Measurements from ENCODE around the gene WDR64.

The WDR64 gene

DNA sequence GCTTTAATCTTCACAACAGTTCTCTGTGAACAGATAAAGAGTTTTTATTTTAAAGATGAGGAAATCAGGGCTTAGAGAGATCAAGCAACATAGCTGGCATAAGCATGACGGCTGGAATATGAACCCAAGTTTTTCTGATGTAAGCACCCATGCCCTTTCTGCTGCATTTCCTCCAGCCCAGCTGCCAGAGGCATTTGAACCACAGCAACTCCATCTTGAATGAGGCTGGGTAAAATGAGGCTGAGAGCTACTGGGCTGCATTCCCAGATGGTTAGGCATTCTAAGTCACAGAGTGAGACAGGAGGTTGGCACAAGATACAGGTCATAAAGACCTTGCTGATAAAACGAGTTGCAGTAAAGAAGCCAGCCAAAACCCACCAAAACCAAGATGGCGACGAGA lies 90.0 kb downstream of the WDR64 start:
- TF ChIP-seq, protein P1, sequence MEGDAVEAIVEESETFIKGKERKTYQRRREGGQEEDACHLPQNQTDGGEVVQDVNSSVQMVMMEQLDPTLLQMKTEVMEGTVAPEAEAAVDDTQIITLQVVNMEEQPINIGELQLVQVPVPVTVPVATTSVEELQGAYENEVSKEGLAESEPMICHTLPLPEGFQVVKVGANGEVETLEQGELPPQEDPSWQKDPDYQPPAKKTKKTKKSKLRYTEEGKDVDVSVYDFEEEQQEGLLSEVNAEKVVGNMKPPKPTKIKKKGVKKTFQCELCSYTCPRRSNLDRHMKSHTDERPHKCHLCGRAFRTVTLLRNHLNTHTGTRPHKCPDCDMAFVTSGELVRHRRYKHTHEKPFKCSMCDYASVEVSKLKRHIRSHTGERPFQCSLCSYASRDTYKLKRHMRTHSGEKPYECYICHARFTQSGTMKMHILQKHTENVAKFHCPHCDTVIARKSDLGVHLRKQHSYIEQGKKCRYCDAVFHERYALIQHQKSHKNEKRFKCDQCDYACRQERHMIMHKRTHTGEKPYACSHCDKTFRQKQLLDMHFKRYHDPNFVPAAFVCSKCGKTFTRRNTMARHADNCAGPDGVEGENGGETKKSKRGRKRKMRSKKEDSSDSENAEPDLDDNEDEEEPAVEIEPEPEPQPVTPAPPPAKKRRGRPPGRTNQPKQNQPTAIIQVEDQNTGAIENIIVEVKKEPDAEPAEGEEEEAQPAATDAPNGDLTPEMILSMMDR (IDR thresholded peaks at IDR 0.05; ENCODE audit: low read depth, low read length, missing control alignments) = no peak
- no peaks in the 10 kb centered on the region for H3K27me3 ChIP-seq (replicated peaks)
- DNase-seq = no peak
- no peak overlapping the region for H3K4me3 ChIP-seq (ENCODE audit: low read depth, low read length)
- H3K36me3 ChIP-seq (replicated peaks) = no peaks in the 10 kb centered on the region
- in situ Hi-C loops (cut with HindIII; ENCODE audit: low pct_ligation_motif_present, low sequenced_read_pairs) = no loop called here
- H3K27ac ChIP-seq = no peak overlapping the region

DNA sequence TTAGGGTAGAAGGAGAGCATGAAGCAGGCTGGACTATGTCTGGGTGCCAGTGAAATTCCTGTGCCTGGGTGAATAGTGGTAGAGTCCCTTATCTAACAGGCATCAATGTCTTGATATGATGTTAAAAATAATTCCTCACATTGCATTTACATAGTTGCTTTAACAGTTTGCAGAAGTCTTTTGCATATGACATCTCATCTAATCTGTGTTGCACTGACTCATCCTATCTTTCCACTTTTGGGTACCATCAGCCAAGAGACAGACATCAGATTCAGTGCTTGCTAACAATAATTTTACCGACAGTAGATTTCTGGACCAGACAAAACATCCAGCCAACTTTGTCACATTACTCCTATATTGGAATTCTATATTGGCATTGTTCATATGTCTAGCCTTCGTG lies 92.5 kb downstream of the WDR64 start:
- no peak overlapping the region for H3K4me3 ChIP-seq (ENCODE audit: low read depth, low read length)
- in situ Hi-C loops (cut with HindIII; ENCODE audit: low pct_ligation_motif_present, low sequenced_read_pairs) = no loop called here

DNA sequence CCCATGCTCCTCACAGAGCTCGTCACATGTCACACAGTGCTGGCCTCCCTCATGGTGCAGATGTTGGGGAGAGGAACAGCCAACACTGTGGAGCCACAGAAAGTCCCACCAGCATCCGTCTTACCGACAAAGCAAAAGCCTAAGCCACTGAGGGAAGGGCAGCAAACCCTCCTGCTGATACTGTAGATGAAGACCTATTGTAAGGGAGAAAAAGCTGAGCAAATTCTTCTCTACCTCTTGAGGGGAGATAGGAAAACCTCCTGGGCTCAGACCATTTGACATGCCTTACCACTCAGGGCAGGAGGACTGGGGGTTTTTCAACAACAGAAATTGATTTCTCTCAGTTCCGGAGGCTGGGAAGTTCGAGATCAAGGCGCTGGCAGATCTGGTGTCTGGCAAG lies 95.9 kb downstream of the WDR64 start:
- TF ChIP-seq, protein P1 (IDR thresholded peaks at IDR 0.05; ENCODE audit: low read depth, low read length, missing control alignments) = no peak
- no peak for DNase-seq
- Histone ChIP-seq H3K27ac (no peak overlapping the region), H3K36me3 (replicated peaks) (no peaks in the 10 kb centered on the region), H3K27me3 (replicated peaks) (no peaks in the 10 kb centered on the region), H3K4me3 (ENCODE audit: low read depth, low read length) (no peak overlapping the region)
- in situ Hi-C loops (cut with HindIII; ENCODE audit: low pct_ligation_motif_present, low sequenced_read_pairs) = no loop called here

More for the DNA sequence above, 92.5 kb downstream of the WDR64 start:
- Histone ChIP-seq H3K27me3 (replicated peaks) (no peaks in the 10 kb centered on the region), H3K27ac (no peak overlapping the region), H3K36me3 (replicated peaks) (no peaks in the 10 kb centered on the region)
- no peak for DNase-seq
- TF ChIP-seq, protein P1 (IDR thresholded peaks at IDR 0.05; ENCODE audit: low read depth, low read length, missing control alignments) = no peak

DNA sequence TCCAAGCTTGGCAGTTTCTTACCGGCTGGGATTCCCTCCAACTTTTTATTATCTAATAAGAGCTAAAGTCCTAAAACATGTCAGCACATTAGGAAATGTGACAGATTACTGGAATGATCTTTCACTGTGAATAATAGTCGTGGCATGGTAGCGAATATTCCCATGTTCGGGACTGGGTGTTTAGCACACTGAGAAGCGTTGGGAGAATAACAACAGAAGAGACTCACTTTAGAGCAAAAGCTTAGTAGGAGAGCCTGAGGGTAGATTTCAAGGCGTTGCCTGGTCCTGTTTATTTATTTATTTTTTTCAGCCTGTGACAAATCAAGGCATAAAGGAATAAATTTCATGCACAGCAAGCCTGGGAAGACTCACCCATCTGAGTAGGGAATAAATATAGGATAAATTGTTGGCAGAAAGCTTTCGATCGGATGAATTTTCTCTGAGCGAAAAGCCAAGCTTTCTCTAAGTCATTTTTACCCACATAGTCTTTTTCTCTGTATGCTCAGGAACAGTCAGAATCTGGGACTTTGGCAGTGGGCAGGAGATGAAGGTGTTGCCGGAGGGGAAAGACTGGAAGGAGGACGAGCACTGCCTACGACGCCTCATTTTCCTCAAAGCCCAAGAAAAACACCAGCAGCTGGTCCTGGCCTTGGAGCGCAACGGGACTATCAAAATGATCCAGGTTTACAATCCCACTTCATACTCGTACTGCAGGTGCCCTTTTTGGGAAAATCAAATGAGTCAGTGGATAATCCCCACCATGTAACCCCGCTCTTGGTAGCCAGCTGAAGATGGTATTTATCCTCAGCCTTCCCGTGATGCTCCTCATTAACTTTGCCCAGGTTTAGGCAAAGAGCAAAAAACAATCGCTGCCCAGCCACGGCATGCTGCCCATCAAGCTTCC lies 97.2 kb downstream of the WDR64 start:
- TF ChIP-seq, protein P1 (IDR thresholded peaks at IDR 0.05; ENCODE audit: low read depth, low read length, missing control alignments) = no peak
- no peaks in the 10 kb centered on the region for H3K36me3 ChIP-seq (replicated peaks)
- H3K4me3 ChIP-seq (ENCODE audit: low read depth, low read length) = no peak overlapping the region
- in situ Hi-C loops (cut with HindIII; ENCODE audit: low pct_ligation_motif_present, low sequenced_read_pairs) = no loop called here
- no peak for DNase-seq
- H3K27me3 ChIP-seq (replicated peaks) = no peaks in the 10 kb centered on the region
- H3K27ac ChIP-seq = no peak overlapping the region

DNA sequence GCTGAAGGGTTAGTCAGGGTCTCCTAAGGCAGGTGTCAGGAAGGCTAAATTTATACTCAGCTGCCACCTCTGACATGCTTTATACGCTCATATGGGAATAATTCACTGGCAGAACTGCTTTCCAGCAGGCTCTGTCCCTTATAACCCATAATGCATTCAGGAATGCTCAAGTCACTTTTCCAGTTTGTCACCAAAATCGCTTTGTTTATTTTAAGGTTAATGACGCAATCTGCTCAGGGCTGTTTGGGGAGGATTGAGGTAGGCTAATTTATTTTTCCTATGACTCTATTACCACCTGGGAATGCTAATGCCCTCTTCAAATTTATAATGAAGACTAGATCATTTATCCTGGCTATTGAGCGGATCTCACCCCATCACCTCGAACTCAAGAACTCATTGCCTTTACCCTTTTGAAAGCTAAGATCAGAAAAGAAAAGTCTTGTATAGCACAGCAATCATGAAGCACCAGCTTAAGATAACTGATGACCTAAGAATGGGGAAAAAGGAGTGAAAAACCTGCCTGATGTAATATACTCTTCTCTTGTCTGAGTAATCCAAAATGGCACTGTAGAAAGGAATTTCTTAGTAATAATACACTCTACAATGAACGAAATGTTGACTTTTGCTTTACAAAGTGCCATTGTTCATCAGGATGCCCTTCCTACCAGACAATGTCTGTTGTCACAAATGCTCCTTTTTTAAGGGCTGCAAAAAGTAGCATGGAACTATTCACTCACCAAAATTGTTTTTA lies 98.0 kb downstream of the WDR64 start:
- in situ Hi-C loops (cut with HindIII; ENCODE audit: low pct_ligation_motif_present, low sequenced_read_pairs) = no loop called here
- TF ChIP-seq, protein P1 (IDR thresholded peaks at IDR 0.05; ENCODE audit: low read depth, low read length, missing control alignments) = no peak
- no peaks in the 10 kb centered on the region for H3K36me3 ChIP-seq (replicated peaks)
- no peak for DNase-seq
- no peaks in the 10 kb centered on the region for H3K27me3 ChIP-seq (replicated peaks)
- H3K27ac ChIP-seq = no peak overlapping the region
- H3K4me3 ChIP-seq (ENCODE audit: low read depth, low read length) = no peak overlapping the region

Data from brain microvascular endothelial cell (primary cell).